MM.1S (cell line): ENCODE results near the gene ILF3.

ENCODE experiments used
- DNase-seq: peaks from one replicate; pipeline ENCODE4 v3.0.0-alpha.2; 2015
- H2AFZ ChIP-seq: fragments of 300-600 bp; sonication (generic); 2 replicates; pipeline ENCODE4 v1.6.0; 2016; ENCODE audit warnings: antibody characterized with exemption, low read length
- H3F3A ChIP-seq: fragments of 300-600 bp; sonication (generic); 2 replicates; pipeline ENCODE4 v1.6.1; 2016; ENCODE audit warnings: mild to moderate bottlenecking, antibody characterized with exemption, low read length, moderate library complexity, mixed read lengths; ENCODE audit not compliant: insufficient read depth
- H3K27ac ChIP-seq: fragments of 300-600 bp; sonication (generic); 2 replicates; pipeline ENCODE4 v1.5.1; 2016; ENCODE audit warnings: mild to moderate bottlenecking, low read length
- H3K27me3 ChIP-seq: fragments of 300-600 bp; sonication (generic); replicated peaks from 2 replicates; pipeline ENCODE4 v1.6.0; 2016; ENCODE audit warnings: low read length; ENCODE audit not compliant: insufficient read depth
- H3K36me3 ChIP-seq: fragments of 300-600 bp; sonication (generic); replicated peaks from 2 replicates; pipeline ENCODE4 v1.6.1; 2016; ENCODE audit warnings: mild to moderate bottlenecking, low read length, mixed read lengths; ENCODE audit not compliant: insufficient read depth
- H3K4me1 ChIP-seq: fragments of 300-600 bp; sonication (generic); 2 replicates; pipeline ENCODE4 v1.6.1; 2016; ENCODE audit warnings: low read length, mixed read lengths
- H3K4me2 ChIP-seq: fragments of 300-600 bp; sonication (generic); 2 replicates; pipeline ENCODE4 v1.6.0; 2016; ENCODE audit warnings: low read depth, low read length
- H3K4me3 ChIP-seq: fragments of 300-600 bp; sonication (generic); 2 replicates; pipeline ENCODE4 v1.5.1; 2016; ENCODE audit warnings: low read length, mixed read lengths
- H3K79me2 ChIP-seq: fragments of 300-600 bp; sonication (generic); 2 replicates; pipeline ENCODE4 v1.6.1; 2016; ENCODE audit warnings: mixed run types, low read length, mixed read lengths
- H3K9ac ChIP-seq: fragments of 300-600 bp; sonication (generic); 2 replicates; pipeline ENCODE4 v1.6.1; 2016; ENCODE audit warnings: low read length, mixed read lengths
- H3K9me2 ChIP-seq: fragments of 300-600 bp; sonication (generic); replicated peaks from 2 replicates; pipeline ENCODE4 v1.6.1; 2016; ENCODE audit warnings: mild to moderate bottlenecking, low read length, mixed read lengths; ENCODE audit not compliant: insufficient read depth
- H3K9me3 ChIP-seq: fragments of 300-600 bp; sonication (generic); replicated peaks from 2 replicates; pipeline ENCODE4 v1.6.1; 2016; ENCODE audit warnings: mild to moderate bottlenecking, low read length, mixed read lengths; ENCODE audit not compliant: insufficient read depth
- H4K20me1 ChIP-seq: fragments of 300-600 bp; sonication (generic); 2 replicates; pipeline ENCODE4 v1.6.1; 2016; ENCODE audit warnings: mild to moderate bottlenecking, low read length, moderate library complexity, mixed read lengths; ENCODE audit not compliant: insufficient read depth
- EZH2 ChIP-seq: fragments of 300-600 bp; sonication (generic); optimal IDR thresholded peaks from 2 replicates; pipeline ENCODE3; 2017; ENCODE audit warnings: low read depth, mild to moderate bottlenecking, antibody characterized with exemption, low read length, mixed read lengths
- EZH2phosphoT487 ChIP-seq: fragments of 300-600 bp; sonication (generic); IDR thresholded peaks from 2 replicates; pipeline ENCODE4 v1.6.1; 2018; ENCODE audit warnings: antibody characterized with exemption, low read length
- TF ChIP-seq, protein P1 (sequence below): fragments of 300-600 bp; sonication (generic); IDR thresholded peaks from 2 replicates; pipeline ENCODE4 v1.5.1; 2016; ENCODE audit warnings: antibody characterized with exemption, low read length, mixed read lengths

ILF3 gene

DNA sequence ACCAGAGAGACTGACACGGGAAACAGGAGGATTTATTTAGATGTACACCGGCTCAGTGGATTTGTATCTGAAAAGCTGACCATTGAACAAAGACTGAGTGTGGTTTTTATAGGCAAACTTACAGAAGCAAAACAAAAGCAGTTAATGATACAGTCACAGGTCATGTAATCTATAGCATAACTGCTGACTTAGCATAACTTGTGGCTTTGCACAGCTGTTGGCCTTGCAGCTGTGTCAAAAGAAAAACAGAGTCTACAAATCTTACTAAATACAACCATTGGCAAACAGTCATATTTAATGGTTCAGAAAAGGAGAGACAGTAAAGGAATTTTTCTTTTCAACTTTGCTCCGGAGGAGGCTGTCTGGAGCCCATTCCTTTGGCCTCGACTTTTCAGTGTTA is 2.3 kb upstream of the ILF3 start:
- Histone ChIP-seq H3K9me3 (no peaks in the 10 kb centered on the region), H3K9me2 (no peaks in the 10 kb centered on the region), H3K27me3 (no peaks in the 10 kb centered on the region), H3K4me3 (no peak overlapping the region), H3K4me1 (peaks cover 19% of the 10 kb centered on the region), H3K36me3 (no peaks in the 10 kb centered on the region), H3K27ac (peak overlapping the region; percentile 96; the same call in 1 of the 2 replicates), H3F3A (peaks cover 19% of the 10 kb centered on the region), H3K4me2 (peak overlapping the region; percentile 43; the same call in 1 of the 2 replicates), H2AFZ (no peak overlapping the region), H4K20me1 (peaks cover 21% of the 10 kb centered on the region), H3K9ac (peak overlapping the region; percentile 19; the same call in 1 of the 2 replicates), H3K79me2 (peaks cover 38% of the 10 kb centered on the region)
- DNase-seq = peak; percentile 87
- TF ChIP-seq EZH2phosphoT487 = no peak
- TF ChIP-seq EZH2 = no peak
- TF ChIP-seq, protein P1, sequence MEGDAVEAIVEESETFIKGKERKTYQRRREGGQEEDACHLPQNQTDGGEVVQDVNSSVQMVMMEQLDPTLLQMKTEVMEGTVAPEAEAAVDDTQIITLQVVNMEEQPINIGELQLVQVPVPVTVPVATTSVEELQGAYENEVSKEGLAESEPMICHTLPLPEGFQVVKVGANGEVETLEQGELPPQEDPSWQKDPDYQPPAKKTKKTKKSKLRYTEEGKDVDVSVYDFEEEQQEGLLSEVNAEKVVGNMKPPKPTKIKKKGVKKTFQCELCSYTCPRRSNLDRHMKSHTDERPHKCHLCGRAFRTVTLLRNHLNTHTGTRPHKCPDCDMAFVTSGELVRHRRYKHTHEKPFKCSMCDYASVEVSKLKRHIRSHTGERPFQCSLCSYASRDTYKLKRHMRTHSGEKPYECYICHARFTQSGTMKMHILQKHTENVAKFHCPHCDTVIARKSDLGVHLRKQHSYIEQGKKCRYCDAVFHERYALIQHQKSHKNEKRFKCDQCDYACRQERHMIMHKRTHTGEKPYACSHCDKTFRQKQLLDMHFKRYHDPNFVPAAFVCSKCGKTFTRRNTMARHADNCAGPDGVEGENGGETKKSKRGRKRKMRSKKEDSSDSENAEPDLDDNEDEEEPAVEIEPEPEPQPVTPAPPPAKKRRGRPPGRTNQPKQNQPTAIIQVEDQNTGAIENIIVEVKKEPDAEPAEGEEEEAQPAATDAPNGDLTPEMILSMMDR = no peak

DNA sequence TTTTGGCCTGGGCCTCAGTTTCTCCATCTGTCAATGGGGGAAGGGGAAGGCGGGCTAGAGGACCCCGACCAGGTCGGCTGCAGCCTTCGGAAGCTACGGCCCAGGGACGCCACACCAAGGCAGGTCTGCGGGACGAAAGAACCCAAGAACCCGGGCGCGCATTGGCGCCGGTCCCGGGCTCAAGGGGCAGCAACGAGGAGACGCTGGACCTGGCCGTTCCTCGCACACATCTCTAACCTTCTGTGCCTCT is 739 bp upstream of the ILF3 start:
- Histone ChIP-seq H3K27me3 (no peaks in the 10 kb centered on the region), H2AFZ (peak overlapping the region; percentile 26; the same call in 1 of the 2 replicates), H3K79me2 (peaks cover 53% of the 10 kb centered on the region), H3K9me3 (no peaks in the 10 kb centered on the region), H4K20me1 (peaks cover 36% of the 10 kb centered on the region), H3K4me3 (peak overlapping the region; percentile 91), H3K27ac (peak overlapping the region; percentile 96), H3K9me2 (no peaks in the 10 kb centered on the region), H3K4me1 (peaks cover 19% of the 10 kb centered on the region), H3K4me2 (peak overlapping the region; percentile 43), H3K36me3 (no peaks in the 10 kb centered on the region), H3F3A (peaks cover 19% of the 10 kb centered on the region), H3K9ac (peak overlapping the region; percentile 99)
- TF ChIP-seq EZH2phosphoT487 = no peak
- no peak for TF ChIP-seq EZH2
- TF ChIP-seq, protein P1 = no peak
- DNase-seq = no peak

DNA sequence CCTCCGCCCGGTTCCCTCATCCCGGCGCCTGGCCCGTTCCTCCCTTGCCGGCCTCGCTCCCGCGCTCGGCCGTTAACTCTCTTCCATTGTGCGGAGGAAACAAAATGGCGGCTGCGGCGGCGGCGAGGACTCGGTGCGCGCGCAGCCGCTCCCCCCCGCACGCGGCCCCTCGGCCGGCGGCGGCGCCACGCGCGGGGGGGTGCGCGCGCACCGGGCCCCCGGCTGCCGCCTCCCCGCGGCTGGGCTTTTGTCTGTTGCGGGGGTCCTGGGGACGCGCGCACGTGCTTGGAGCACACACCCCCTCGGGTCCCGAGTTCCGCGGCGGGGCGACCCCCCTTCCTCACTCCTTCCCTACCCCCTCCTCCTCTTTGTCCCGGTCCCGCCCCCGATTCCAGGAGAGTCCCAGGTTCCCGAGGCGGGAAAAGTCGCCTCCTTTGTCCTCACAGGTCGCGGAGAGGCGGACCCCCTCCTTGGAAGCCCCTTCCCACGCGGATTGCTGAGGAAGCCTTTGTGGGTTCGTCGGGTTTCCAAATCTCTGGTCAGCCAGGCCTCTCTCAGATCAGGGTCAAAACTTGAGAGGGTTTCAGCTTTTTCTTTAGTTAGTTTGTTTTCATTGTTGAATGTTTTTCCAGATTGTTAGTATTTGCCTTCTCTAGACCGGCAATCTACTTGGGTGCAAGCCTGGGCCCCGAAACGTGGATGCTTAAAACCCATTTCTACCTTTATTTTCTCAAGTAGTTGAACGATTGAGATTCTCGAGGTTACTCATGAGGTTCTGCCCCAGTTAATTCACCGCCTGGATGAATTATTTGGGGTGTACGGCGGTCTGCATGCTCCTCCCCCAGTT is 687 bp downstream of the ILF3 start:
- Histone ChIP-seq H3K9me2 (no peaks in the 10 kb centered on the region), H3K4me2 (peak overlapping the region; percentile 92), H3K36me3 (no peaks in the 10 kb centered on the region; the same call in 1 of the 2 replicates), H4K20me1 (peaks cover 47% of the 10 kb centered on the region), H3F3A (peaks cover 19% of the 10 kb centered on the region), H3K9me3 (no peaks in the 10 kb centered on the region), H3K79me2 (peaks cover 67% of the 10 kb centered on the region), H3K9ac (peak overlapping the region; percentile 99), H3K27me3 (no peaks in the 10 kb centered on the region), H3K27ac (peak overlapping the region; percentile 96), H3K4me1 (peaks cover 19% of the 10 kb centered on the region), H2AFZ (0 out of 2 replicates have a peak overlapping the region, but pooled peaks have one; percentile 37), H3K4me3 (peak overlapping the region; percentile 98)
- TF ChIP-seq EZH2phosphoT487 (no peak), EZH2 (no peak)
- TF ChIP-seq, protein P1 = no peak
- peak; percentile 40 for DNase-seq
